KMS-11 (cell line): Measurements from ENCODE around the gene HK1.

Experiments used
- H2AFZ ChIP-seq: fragments of 200-600 bp; sonication (generic); 2 replicates; pipeline ENCODE4 v1.6.1; 2016; ENCODE audit warnings: antibody characterized with exemption, mixed run types, low read depth
- H3K27ac ChIP-seq: fragments of 200-600 bp; sonication (generic); 2 replicates; pipeline ENCODE4 v1.6.1; 2016; ENCODE audit warnings: mild to moderate bottlenecking, mixed run types
- H3K27me3 ChIP-seq: fragments of 200-600 bp; sonication (generic); 2 replicates; pipeline ENCODE4 v1.6.1; 2017; ENCODE audit warnings: mild to moderate bottlenecking, low read depth, mixed run types, moderate library complexity; ENCODE audit not compliant: insufficient read depth
- H3K36me3 ChIP-seq: fragments of 200-600 bp; sonication (generic); 2 replicates; pipeline ENCODE4 v1.6.1; 2017; ENCODE audit warnings: mild to moderate bottlenecking, mixed run types; ENCODE audit not compliant: insufficient read depth
- H3K4me1 ChIP-seq: fragments of 200-600 bp; sonication (generic); 2 replicates; pipeline ENCODE4 v1.6.1; 2016; ENCODE audit warnings: mild to moderate bottlenecking, low read depth, mixed run types; ENCODE audit not compliant: poor library complexity, severe bottlenecking
- H3K4me2 ChIP-seq: fragments of 200-600 bp; sonication (generic); 2 replicates; pipeline ENCODE4 v1.7.0; 2016; ENCODE audit warnings: mild to moderate bottlenecking, mixed run types
- H3K4me3 ChIP-seq: fragments of 200-600 bp; sonication (generic); IDR thresholded peaks from 2 replicates; pipeline ENCODE4 v1.6.1; 2017; ENCODE audit warnings: low read depth, low read length, mixed read lengths; ENCODE audit not compliant: insufficient read depth
- H3K79me2 ChIP-seq: fragments of 200-600 bp; sonication (generic); 2 replicates; pipeline ENCODE4 v1.6.1; 2016; ENCODE audit warnings: low read depth, mixed run types; ENCODE audit not compliant: insufficient read depth
- H3K9ac ChIP-seq: fragments of 200-600 bp; sonication (generic); 2 replicates; pipeline ENCODE4 v1.6.1; 2016; ENCODE audit warnings: mild to moderate bottlenecking, mixed run types
- H4K20me1 ChIP-seq: fragments of 200-600 bp; sonication (generic); 2 replicates; pipeline ENCODE4 v1.6.1; 2016; ENCODE audit warnings: mild to moderate bottlenecking, mixed run types; ENCODE audit not compliant: insufficient read depth
- CTCF ChIP-seq: fragments of 200-600 bp; sonication (generic); conservative IDR thresholded peaks from 2 replicates; pipeline ENCODE4 v1.6.1; 2017; ENCODE audit warnings: low read depth, mild to moderate bottlenecking, antibody characterized with exemption, low read length, moderate library complexity, mixed read lengths

The HK1 gene

GRCh38 chr10:69335063-69335587 is 56.8 kb downstream of the HK1 start:
- no peaks in the 10 kb centered on the region for H3K4me1 ChIP-seq
- no peak overlapping the region for H2AFZ ChIP-seq
- no peaks in the 10 kb centered on the region for H3K79me2 ChIP-seq

GRCh38 chr10:69335613-69336012 is 57.3 kb downstream of the HK1 start:
- no peaks in the 10 kb centered on the region for H4K20me1 ChIP-seq
- no peak overlapping the region for H3K27ac ChIP-seq
- H3K4me1 ChIP-seq, result no peaks in the 10 kb centered on the region
- no peak for TF ChIP-seq CTCF
- H3K4me2 ChIP-seq, result no peak overlapping the region
- H3K27me3 ChIP-seq, result no peaks in the 10 kb centered on the region
- no peaks in the 10 kb centered on the region for H3K36me3 ChIP-seq
- H3K79me2 ChIP-seq, result no peaks in the 10 kb centered on the region
- H3K4me3 ChIP-seq, result no peak overlapping the region
- H3K9ac ChIP-seq, result no peak overlapping the region
- H2AFZ ChIP-seq, result no peak overlapping the region

More at GRCh38 chr10:69335063-69335587, 56.8 kb downstream of the HK1 start:
- Histone ChIP-seq H3K4me2 (no peak overlapping the region), H3K9ac (no peak overlapping the region), H3K36me3 (no peaks in the 10 kb centered on the region), H3K27me3 (no peaks in the 10 kb centered on the region), H3K4me3 (no peak overlapping the region), H4K20me1 (no peaks in the 10 kb centered on the region), H3K27ac (no peak overlapping the region)
- no peak for TF ChIP-seq CTCF

- H4K20me1 ChIP-seq, result no peaks in the 10 kb centered on the region
- TF ChIP-seq CTCF, result no peak
- H3K36me3 ChIP-seq, result no peaks in the 10 kb centered on the region
- no peaks in the 10 kb centered on the region for H3K4me1 ChIP-seq
- H3K27ac ChIP-seq, result no peak overlapping the region
- no peak overlapping the region for H3K4me2 ChIP-seq
- no peak overlapping the region for H2AFZ ChIP-seq
- no peaks in the 10 kb centered on the region for H3K27me3 ChIP-seq
- no peaks in the 10 kb centered on the region for H3K79me2 ChIP-seq
- no peak overlapping the region for H3K9ac ChIP-seq
- no peak overlapping the region for H3K4me3 ChIP-seq
Measured at GRCh38 chr10:69336952-69337295, 58.6 kb downstream of the HK1 start.

GRCh38 chr10:69337296-69338132 is 59.2 kb downstream of the HK1 start:
- TF ChIP-seq CTCF, result no peak
- H3K27ac ChIP-seq, result no peak overlapping the region
- no peak overlapping the region for H2AFZ ChIP-seq
- no peaks in the 10 kb centered on the region for H4K20me1 ChIP-seq
- H3K9ac ChIP-seq, result no peak overlapping the region
- H3K4me3 ChIP-seq, result no peak overlapping the region
- H3K4me2 ChIP-seq, result no peak overlapping the region
- no peaks in the 10 kb centered on the region for H3K27me3 ChIP-seq
- H3K79me2 ChIP-seq, result no peaks in the 10 kb centered on the region
- H3K36me3 ChIP-seq, result no peaks in the 10 kb centered on the region
- no peaks in the 10 kb centered on the region for H3K4me1 ChIP-seq
